HL-60 (cell line): Measurements from ENCODE around the gene ST6GALNAC3.
"Not testable (repeated sequence)": the region's sequence is repeated elsewhere in the genome, so short reads cannot be mapped to it uniquely, and the experiment has no call there.

Experiments
- DNase-seq, 2 experiments: peaks; one replicate each; pipeline ENCODE4 v3.0.0-alpha.2; 2010 to 2020; ENCODE audit warnings: low read depth in 1 of 2, low spot score in 1 of 2
- H3K27ac ChIP-seq: fragments of 250-450 bp; sonication (Bioruptor Pico); replicated peaks from 2 replicates; pipeline ENCODE4 v1.5.1; 2020; ENCODE audit warnings: mild to moderate bottlenecking, moderate library complexity
- H3K27me3 ChIP-seq: fragments of 250-450 bp; sonication (Bioruptor Pico); 2 replicates; pipeline ENCODE4 v1.5.1; 2021; ENCODE audit warnings: mild to moderate bottlenecking, moderate library complexity; ENCODE audit not compliant: insufficient read depth, poor library complexity, severe bottlenecking
- H3K4me3 ChIP-seq: replicated peaks from 2 replicates; pipeline ENCODE4 v1.5.1; 2011; ENCODE audit warnings: mild to moderate bottlenecking, control low read depth, low read length; ENCODE audit not compliant: insufficient read depth
- CTCF ChIP-seq: IDR thresholded peaks from one replicate; pipeline ENCODE4 v1.5.1; 2011; ENCODE audit warnings: low read length, control low read depth, inconsistent platforms; ENCODE audit not compliant: insufficient read depth
- GABPA ChIP-seq: IDR thresholded peaks from 2 replicates; pipeline ENCODE4 v1.6.1; 2012; ENCODE audit warnings: low read depth
- POLR2AphosphoS5 ChIP-seq: IDR thresholded peaks from 2 replicates; pipeline ENCODE4 v1.6.1; 2012; ENCODE audit warnings: low read depth
- REST ChIP-seq: IDR thresholded peaks from 2 replicates; pipeline ENCODE4 v1.6.1; 2012; ENCODE audit warnings: low read depth; ENCODE audit not compliant: insufficient replicate concordance
- SPI1 ChIP-seq: IDR thresholded peaks from 2 replicates; pipeline ENCODE4 v1.6.1; 2012; ENCODE audit warnings: low read depth, mild to moderate bottlenecking, borderline replicate concordance

ST6GALNAC3 gene

GRCh38 chr1:76109901-76110560 is 35.5 kb downstream of the ST6GALNAC3 start:
- Histone ChIP-seq H3K4me3 (no peak overlapping the region), H3K27ac (no peak overlapping the region), H3K27me3 (no peaks in the 10 kb centered on the region)
- no peak for TF ChIP-seq REST
- no peak for TF ChIP-seq SPI1
- no peak for TF ChIP-seq CTCF
- no peak for TF ChIP-seq POLR2AphosphoS5
- no peak for TF ChIP-seq GABPA
- DNase-seq: no peak

DNA sequence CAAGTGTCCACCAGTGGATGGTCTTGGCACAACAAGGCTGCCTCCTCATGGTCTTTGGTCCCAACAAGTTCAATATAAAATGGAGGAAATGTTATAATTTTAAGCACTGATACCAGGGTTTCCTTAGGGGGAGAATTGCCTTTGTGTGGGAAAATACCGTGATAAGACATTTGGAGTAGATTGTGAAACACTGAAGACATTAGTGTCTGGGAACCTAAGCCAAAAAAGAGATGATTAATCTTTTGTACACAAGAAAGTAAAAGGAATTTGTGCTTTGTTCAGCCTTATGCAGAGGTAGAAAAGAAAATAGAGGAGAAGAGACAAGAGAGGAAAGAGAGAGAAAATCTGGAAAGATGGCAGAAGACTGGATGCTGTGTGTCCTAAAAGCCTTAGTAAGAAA is 36.1 kb downstream of the ST6GALNAC3 start:
- Histone ChIP-seq H3K27ac (no peak overlapping the region), H3K27me3 (no peaks in the 10 kb centered on the region), H3K4me3 (no peak overlapping the region)
- no peak for DNase-seq
- TF ChIP-seq GABPA: no peak
- TF ChIP-seq CTCF: no peak
- TF ChIP-seq POLR2AphosphoS5: no peak
- no peak for TF ChIP-seq SPI1
- TF ChIP-seq REST: no peak

- H3K4me3 ChIP-seq, H3K27me3 ChIP-seq, DNase-seq, H3K27ac ChIP-seq: not testable (repeated sequence)
These were observed 37.8 kb downstream of the ST6GALNAC3 start for GRCh38 chr1:76112321-76112720.

GRCh38 chr1:76113446-76113845 is 38.9 kb downstream of the ST6GALNAC3 start:
- no peak for DNase-seq
- Histone ChIP-seq H3K27ac (no peak overlapping the region), H3K4me3 (no peak overlapping the region), H3K27me3 (no peaks in the 10 kb centered on the region)
- no peak for TF ChIP-seq SPI1
- TF ChIP-seq CTCF: no peak
- TF ChIP-seq GABPA: no peak
- no peak for TF ChIP-seq REST
- TF ChIP-seq POLR2AphosphoS5: no peak
